GM18867 (cell line): ENCODE data around the gene FA2H.
"Not testable (repeated sequence)": the region's sequence is repeated elsewhere in the genome, so short reads cannot be mapped to it uniquely, and the experiment has no call there.

Source experiments
- ATAC-seq: cut with Tn5 transposase; IDR thresholded peaks from one replicate; pipeline ENCODE4 v1.9.1; 2021; ENCODE audit warnings: mild to moderate bottlenecking, moderate library complexity; ENCODE audit not compliant: unreplicated experiment

The FA2H gene, protein sequence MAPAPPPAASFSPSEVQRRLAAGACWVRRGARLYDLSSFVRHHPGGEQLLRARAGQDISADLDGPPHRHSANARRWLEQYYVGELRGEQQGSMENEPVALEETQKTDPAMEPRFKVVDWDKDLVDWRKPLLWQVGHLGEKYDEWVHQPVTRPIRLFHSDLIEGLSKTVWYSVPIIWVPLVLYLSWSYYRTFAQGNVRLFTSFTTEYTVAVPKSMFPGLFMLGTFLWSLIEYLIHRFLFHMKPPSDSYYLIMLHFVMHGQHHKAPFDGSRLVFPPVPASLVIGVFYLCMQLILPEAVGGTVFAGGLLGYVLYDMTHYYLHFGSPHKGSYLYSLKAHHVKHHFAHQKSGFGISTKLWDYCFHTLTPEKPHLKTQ

DNA sequence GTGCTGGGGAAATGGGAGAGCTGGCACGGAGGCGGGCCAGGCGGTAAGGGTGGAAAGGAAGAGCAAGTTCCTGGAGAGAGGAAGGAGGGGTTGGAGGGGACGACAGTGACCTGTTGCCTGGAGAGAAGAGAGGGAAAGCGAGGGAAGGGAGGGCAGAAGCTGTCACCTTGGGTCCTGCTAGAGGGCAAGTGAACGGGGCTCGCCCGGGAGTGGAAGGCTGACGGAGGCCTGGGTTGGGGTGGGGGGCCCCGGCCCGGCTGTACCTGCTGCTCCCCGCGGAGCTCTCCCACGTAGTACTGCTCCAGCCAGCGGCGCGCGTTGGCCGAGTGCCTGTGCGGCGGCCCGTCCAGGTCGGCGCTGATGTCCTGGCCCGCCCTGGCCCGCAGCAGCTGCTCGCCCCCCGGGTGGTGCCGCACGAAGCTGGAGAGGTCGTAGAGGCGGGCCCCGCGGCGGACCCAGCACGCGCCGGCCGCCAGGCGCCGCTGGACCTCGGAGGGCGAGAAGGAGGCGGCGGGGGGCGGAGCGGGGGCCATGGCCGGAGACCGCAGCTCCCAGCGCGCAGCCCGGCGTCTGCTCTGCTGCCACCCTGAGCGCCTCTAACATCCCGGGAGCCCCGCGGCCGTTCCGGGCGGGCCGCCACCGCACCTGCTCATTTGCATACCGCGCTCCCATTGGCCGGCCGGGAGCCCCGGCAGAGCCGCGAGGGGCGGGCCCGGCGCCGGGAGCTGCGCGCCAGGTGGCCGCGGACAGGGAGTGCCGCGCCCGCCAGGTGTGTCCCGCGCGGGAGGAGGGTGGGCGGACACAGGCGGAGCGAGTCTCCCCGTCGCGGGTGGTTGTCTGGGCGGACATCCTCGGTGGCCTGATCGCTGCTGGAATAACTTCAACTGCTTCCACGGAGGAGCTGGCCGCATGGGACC, at the start of gene FA2H:
Gene FA2H (minus strand): TSS at position 598 of the 917 bp plus-strand sequence. CDS start 65 bp downstream, at position 533.
- peak; percentile 86 for ATAC-seq

DNA sequence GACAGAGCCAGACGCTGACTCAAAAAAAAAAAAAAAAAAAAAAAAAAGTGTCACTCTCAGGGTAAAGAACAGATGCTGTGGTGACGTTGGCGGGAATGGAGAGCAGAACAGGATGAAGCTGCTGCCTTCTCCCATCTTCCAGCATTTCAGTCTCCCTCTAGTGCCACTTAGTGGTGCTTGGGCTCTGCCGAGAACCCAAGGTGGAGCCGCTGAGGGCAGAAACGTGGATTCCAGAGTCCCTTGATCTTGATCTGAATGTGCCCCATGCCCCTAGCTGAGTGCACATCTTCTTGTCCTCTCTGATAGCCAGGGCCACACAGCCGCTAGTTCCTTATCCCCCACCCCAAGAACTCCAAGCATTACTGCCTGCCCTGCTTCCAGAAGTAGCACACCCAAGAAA, 43.2 kb upstream of the FA2H start:
- ATAC-seq, result no peak

DNA sequence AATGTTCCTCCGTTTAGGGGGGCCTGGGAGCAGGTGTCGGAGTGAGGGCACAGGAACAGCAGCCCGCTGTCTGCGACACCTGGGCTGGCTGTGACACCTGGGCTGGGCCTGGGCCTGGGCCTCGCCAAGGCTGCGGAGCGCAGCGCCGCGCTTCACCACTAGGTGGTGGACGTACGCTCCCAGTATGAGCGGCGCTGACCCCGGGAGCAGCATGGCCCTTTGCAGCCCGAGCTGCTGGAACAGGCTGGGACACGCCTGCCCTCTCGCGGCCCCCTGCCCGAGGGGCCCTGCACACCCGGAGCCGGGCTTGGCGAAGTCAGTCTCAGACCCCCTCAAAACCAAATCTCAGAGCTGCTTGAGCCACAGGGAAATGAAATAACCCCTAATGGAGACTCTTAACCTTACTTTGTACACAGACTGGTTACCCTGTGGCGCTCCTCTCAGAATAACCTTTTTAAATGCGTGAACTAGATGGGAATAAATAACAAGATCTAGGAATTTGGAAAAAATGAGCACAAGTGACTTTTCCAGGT, 38.6 kb upstream of the FA2H start:
- ATAC-seq, result peak; percentile 100

DNA sequence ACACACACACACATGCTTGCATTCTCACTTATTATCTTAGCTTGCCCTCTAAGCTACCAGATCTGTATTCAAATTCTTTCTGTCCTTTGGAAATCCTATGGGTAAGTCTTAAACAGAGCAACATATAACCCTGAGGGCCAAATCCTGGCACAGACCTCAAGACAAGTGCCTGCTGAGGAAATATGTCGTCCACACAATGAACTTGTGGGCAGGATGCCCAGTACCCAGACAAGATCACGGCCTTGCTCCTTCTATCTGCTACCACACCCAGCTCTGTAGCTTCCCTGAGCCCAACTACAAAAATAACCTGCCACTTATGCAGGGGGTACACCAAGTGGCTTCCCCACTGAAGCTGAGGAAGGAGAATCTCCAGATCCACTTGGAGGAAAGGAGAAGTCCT, 37.3 kb upstream of the FA2H start:
- no peak for ATAC-seq

DNA sequence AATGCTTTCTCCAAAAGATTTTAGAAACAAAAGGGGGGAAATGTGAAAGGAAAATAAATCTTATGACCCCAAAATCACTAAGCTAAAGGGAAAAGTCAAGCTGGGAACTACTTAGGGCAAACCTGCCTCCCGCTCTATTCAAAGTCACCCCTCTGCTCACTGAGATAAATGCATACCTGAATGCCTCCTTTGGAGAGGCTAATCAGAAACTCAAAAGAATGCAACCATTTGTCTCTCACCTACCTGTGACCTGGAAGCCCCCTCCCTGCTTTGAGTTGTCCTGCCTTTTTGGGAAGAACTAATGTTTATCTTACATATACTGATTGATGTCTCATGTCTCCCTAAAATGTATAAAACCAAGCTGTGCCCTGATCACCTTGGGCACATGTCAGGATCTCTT, 36.6 kb upstream of the FA2H start:
- ATAC-seq, result not testable (repeated sequence)

DNA sequence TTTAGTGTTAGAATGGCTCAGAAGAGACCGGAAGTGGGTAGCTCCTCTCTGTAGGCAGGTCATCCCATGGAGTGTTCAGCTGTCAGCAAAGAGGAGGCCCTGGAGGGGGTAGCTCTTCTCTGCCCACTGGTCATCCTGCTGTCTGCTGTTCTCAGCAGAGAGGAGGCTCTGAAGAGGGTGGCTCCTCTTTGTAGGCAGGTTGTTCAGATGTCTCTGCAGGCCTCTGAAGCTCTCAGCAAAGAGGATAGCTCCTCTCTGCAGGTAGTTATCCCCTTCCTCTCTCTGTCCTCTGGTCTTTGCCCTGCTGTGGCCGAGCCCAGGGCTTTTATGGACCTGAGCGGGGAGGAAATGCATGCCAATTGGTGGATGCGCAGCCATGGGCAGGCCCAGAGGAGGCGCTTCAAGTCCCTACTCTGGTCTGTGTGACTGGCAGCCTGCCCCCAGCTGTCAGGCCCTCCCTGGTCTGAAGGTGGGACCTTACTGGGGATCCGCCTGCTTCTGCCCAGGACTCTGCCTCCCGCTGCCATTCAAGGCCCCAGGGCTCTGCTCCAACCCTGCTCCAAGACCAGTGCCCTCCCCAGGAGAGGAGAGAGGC, 32.5 kb upstream of the FA2H start:
- ATAC-seq, result no peak

DNA sequence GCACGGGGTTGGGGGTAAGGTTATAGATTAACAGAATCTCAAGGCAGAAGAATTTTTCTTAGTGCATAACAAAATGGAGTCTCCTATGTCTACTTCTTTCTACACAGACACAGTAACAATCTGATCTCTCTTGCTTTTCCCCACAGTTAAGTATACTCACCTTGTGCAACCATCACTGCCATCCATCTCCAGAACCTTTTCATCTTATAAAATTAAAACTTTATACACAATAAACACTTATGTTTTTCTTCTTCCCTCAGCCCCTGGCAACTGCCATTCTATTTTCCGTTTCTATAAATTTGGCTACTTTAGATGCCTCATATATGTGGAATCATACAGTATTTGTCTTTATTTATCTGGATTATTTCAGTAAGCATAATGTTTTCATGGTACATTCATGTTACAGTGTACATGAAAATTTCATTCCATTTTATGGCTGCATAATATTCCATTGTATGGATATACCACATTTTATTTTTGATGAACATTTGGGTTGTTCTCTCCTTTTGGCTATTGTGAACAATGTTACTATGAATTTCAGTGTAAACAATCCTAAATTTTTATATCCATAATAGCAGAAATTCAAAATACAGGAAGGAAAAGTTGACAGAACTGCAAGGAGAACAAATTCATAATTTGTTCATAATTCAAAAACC, 25.7 kb upstream of the FA2H start:
- no peak for ATAC-seq

DNA sequence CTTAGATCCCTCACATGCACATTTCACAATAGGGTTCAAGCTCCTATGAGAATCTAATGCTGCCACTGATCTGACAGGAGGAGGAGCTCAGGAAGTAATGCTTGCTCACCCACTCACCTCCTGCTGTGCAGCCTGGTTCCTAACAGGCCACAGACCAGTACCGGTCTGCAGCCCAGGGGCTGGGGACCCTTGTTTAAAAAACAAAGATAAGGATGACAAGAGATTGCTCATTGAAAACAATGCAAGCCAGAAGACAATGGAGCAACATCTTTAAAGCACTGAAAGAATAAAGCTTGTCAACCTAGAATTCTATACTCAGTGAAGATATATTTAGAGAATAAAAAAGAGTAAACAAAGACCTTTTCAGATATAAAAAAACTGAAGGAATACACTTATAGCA, 22.8 kb upstream of the FA2H start:
- no peak for ATAC-seq

DNA sequence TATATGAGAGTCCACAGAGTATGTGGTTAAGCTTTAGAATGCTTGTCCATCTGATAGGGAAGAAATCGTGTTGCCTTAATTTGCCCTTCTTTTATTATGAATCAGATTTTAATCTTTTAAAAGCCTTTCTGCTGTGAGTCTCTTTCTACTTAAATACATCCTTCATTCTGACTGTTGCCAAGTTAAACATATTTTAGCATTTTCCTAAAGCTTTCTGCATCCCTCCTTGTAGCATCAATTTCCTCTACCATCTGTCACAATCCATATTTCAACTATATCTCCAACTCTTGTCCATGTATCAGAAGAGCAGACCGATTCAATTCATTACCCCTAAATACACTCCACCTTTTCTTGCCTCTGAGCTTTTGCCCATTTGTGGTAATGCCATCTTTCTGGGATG, 20.5 kb upstream of the FA2H start:
- no peak for ATAC-seq

DNA sequence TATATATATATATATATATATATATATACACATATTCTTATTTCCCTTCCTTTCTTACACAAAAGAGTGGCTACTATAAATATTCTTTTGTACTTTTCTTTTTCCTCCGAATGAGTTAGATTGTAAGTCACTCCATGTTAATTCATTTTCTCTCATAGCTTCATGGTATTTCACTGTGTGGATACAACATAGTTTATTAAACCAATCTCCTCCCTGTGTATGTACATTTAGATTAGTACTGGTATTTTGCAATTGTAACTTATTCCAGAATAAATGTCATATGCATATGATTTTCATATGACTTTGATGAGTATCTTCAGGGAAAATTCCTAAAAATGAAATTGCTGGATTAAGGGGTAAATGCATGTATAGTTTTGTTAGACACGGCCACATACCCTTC, 20.0 kb upstream of the FA2H start:
- no peak for ATAC-seq

DNA sequence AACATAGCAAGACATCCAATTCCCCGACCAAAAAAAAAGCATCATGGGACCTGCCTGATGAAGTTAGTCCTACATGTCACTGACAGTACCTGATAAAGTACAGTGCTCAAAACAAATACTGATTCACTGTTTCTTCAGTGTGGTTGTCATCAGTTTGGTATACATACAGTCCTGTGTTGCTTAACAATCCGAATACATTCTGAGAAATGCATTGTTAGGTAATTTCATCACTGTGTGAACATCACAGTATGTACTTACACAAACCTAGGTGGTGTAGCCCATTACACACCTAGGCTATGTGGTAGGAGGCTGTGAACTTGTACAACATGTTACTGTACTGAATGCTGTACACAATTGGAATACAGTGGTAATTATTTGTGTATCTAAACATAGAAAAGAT, 19.0 kb upstream of the FA2H start:
- no peak for ATAC-seq

DNA sequence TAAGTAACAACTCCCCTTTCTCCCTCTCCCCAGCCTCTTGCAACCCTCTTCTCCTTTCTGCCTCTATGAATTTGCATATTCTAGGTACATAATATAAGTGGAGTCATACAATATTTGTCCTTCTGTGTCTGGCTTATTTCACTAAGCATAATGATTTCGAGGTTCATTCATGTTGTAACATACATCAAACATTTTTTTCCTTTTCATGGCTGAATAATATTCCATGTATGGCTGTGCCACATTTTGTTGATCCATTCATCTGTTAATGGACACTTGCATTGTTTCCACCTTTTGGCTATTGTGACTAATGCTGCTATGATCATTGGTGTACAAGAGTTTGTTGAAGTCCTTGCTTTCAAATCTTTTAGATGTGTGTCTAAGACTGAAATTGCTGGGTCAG, 17.6 kb upstream of the FA2H start:
- no peak for ATAC-seq

DNA sequence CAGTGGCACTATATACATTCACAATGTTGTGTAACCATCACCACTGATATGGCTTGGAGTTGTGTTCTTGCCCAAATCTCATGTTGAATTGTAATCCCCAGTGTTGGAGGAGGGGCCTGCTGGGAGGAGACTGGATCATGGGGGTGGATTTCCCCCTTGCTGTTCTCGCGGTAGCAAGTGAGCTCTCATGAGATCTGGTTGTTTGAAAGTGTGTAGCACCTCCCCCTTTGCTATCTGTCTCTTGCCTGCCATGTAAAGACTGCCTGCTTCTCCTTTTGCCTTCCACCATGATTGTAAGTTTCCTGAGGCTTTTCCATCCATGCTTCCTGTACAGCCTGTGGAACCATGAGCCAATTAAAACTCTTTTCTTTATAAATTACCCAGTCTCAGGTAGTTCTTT, 17.1 kb upstream of the FA2H start:
- not testable (repeated sequence) for ATAC-seq

DNA sequence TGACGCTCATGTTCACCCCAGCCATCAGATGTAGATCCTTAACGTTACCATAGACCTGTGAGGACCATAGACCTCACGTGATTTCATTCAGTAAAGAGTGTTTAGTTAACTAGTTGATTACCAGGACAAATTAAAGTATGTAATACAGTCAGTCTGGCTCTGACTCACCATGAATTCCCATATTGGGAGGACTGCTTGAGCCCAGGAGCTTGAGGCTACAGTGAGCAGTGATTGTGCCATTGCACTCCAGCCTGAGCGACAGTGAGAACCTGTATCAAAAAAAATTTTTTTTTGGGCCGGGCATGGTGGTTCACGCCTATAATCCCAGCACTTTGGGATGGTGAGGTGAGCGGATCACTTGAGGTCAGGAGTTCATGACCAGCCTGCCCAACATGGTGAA, 13.5 kb upstream of the FA2H start:
- ATAC-seq, result no peak

DNA sequence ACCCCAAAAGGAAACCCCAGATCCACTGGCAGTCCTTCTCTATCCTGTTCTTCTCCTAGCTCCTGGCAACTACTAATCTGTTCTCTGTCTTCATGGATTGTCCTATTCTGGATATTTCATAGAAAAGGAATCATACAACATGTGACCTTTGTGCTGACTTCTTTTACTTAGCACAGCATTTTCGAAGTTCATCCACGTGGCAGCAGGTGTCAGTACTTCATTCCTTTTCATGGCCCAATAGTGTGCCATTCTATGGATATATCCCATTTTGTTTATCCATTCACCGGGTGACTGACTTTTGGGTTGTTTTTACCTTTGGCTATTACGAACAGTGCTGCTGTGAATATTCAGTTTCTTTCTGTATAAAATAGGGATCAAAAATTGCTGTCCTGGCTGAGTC, 10.4 kb upstream of the FA2H start:
- ATAC-seq, result no peak

DNA sequence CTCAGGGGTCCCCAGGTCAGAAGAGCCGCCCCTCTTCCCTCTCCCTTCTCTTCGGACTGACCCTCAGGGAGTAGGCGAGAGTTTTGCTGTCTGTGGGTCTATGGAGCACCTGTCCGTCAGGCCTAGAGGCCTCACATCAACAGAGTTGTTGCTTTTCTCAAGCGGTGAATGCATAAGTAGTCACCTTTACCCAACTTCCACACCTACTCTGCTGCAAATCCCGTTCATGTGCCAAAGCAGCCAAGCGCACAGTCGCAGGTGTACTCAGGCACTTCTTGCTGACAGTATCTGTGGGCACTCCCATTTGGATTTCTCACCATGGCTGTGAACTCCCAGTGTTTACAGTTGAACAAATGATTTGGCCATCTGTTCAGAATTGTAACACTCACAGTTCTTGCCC, 4.0 kb upstream of the FA2H start:
- no peak for ATAC-seq

DNA sequence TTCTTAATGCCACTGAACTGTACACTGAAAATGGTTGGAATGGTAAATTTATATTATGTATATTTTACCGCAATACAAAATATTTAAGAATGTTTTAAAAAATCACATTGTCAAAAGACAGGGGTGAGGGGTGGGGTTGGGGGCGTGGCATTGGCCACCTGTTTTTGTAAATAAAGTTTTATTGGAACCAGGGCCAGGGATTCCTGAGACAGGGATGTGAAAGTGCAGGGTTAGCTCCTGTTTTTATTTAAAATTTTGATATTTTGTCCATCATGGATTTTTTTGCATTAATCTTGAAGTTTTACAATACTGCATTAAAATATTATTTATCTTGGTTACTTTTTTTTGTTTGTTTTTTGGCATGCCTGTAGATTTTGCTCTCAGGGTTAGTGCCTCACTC, 2.3 kb upstream of the FA2H start:
- no peak for ATAC-seq

DNA sequence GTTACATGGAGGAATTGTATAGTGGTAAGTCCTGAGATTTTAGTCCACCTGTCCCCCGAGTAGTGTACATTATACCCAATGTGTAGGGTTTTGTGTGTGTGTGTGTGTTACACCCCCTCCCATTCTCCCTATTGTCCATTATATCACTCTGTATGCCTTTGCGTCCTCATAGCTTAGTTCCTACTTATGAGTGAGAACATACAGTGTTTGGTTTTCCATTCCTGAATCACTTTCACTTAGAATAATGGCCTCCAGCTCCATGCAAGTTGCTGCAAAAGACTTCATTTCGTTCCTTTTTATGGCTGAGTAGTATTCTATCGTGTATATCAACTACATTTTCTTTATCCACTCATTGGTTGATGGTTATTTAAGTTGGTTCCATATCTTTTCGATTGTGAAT, 635 bp upstream of the FA2H start:
- no peak for ATAC-seq

DNA sequence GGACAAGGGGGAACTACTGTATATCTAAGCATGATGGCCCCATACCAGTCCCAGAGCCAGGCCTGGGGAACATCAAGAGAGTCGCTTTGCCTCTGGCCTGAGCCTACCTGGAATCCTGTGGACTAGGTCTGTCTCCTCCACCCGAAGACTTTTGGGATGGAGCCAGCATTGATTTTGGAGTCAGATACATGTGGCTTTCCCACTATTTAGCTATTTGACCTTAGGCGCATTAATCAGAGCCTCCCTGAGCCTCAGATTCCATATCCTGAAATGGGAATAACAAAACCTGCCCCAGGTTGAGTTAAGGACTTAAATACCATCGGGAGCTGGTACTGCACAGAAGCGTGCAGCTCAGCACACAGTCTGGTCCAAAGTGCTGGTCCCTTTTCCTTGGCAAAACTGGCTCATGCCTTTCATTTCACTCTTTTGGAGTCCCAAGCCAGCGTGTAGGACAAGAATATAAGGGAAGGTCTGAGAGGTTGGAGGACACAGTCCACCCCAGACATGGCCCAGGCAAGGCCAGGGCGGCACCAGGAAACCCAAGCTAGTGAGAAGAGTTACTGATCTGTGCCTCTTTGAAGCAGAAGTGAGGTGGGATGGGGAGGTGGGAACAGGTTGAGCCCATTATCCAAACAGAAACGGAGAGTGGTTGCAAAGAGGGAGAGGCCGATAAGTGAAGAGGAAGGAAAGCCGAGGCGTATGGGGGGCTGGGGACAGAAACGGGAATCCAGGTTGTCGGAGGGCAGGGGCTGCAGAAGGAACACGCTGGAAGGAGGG, 986 bp downstream of the FA2H start:
- ATAC-seq, result no peak

DNA sequence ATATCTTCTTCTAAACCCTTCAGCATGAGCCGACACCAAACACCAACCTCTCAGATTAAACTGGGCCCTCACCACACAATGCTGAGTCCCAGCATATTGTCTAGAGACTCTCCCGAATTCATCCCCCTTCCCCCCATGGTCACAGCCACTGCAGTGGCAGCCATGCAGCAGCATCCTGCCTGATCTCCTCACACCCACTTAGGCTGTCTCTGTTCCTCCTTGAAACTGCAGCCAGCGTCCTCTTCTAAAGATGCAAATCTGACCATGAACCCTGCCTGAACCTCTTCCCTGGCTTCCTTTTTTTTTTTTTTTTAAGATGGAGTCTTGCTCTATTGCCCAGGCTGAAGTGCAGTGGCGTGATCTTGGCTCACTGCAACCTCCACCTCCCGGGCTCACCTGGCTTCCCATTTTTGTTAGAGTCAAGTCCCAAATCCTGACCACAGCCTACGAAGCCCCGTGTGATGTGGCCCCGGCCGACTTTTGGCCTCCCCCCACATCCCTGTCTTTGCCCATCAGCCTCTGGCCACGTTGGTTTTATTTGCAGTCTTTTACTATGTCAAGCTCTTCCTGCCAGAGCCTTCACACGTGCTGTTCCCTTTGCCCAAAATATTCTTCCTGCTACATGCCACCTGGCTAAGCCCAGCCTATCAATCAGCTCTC, 2.8 kb downstream of the FA2H start:
- peak; percentile 67 for ATAC-seq
